ENCODE results near the gene BANP. TPM values are rescaled to one million over a fixed set of nuclear protein-coding genes. Genes with fewer than 3 reads are reported as not detected.

Gene BANP
- total and polyA plus RNA-seq, 2 donors (not counting 3 experiments of a cell fraction or from before 2014, with no cell fraction given), result 22.4 to 33.8 TPM

DNA sequence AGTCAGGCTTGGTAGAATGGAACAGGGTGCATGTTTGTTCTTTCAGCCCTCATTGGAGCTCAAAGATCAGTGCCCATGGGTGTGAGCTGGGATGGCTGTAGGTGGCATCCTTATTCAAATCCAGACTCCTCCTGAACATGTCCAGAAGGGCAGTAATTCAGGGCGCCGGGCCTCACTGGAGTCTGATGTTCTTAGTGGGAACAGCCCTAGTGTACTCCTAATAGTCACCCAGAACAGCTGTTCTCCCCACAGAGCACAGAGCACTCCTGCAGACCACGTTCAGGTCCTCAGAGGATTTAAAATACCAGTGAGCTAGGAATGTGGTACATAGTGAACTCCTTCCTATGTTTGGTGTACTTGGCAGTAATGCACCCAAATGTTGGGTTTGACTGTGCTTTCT, 96.2 kb downstream of the BANP start:
- no peak for DNase-seq (ENCODE audit: low read depth, low spot score)
- intact Hi-C loops (cut with micrococcal nuclease), result no loop called here
- Histone ChIP-seq H3K27ac (ENCODE audit: insufficient read depth, low read depth, low read length) (no peak overlapping the region), H4K20me1 (replicated peaks; ENCODE audit: control insufficient read depth, extremely low read depth, insufficient read depth, low read length) (no peaks in the 10 kb centered on the region), H2AFZ (ENCODE audit: low read depth, low read length) (no peak overlapping the region), H3K79me2 (ENCODE audit: control insufficient read depth, insufficient read depth, low read length) (no peaks in the 10 kb centered on the region), H3K9me1 (replicated peaks; ENCODE audit: control insufficient read depth, extremely low read depth, insufficient read depth, low read length) (no peaks in the 10 kb centered on the region), H3K9me3 (replicated peaks; ENCODE audit: control insufficient read depth, insufficient read depth, low read length) (no peaks in the 10 kb centered on the region), H3K36me3 (ENCODE audit: control insufficient read depth in 2 of 2, extremely low read depth in 1 of 2, insufficient read depth in 2 of 2, low read length in 2 of 2) (peaks cover 0 to 5% of the 10 kb centered on the region in 2 experiments), H3K4me2 (ENCODE audit: insufficient read depth, low read length) (no peak overlapping the region), H3K4me1 (ENCODE audit: control insufficient read depth, extremely low read depth, insufficient read depth, low read length) (no peaks in the 10 kb centered on the region), H3K9ac (replicated peaks; ENCODE audit: extremely low read depth, insufficient read depth, low read length) (no peak overlapping the region), H3K4me3 (replicated peaks in 1 of 3; ENCODE audit: insufficient read depth in 1 of 3, low read depth in 1 of 3, low read length in 3 of 3) (no peak overlapping the region), H3K27me3 (ENCODE audit: control insufficient read depth in 2 of 2, insufficient read depth in 2 of 2, low read length in 2 of 2) (no peaks in the 10 kb centered on the region)
- no peak for TF ChIP-seq POLR2A (IDR thresholded peaks at IDR 0.05; ENCODE audit: low read depth, low read length)
- TF ChIP-seq FOS (IDR thresholded peaks at IDR 0.05; ENCODE audit: borderline replicate concordance, insufficient read depth, low read length), result no peak
- TF ChIP-seq, protein P1, sequence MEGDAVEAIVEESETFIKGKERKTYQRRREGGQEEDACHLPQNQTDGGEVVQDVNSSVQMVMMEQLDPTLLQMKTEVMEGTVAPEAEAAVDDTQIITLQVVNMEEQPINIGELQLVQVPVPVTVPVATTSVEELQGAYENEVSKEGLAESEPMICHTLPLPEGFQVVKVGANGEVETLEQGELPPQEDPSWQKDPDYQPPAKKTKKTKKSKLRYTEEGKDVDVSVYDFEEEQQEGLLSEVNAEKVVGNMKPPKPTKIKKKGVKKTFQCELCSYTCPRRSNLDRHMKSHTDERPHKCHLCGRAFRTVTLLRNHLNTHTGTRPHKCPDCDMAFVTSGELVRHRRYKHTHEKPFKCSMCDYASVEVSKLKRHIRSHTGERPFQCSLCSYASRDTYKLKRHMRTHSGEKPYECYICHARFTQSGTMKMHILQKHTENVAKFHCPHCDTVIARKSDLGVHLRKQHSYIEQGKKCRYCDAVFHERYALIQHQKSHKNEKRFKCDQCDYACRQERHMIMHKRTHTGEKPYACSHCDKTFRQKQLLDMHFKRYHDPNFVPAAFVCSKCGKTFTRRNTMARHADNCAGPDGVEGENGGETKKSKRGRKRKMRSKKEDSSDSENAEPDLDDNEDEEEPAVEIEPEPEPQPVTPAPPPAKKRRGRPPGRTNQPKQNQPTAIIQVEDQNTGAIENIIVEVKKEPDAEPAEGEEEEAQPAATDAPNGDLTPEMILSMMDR (IDR thresholded peaks at IDR 0.05; ENCODE audit: extremely low read depth in 1 of 2, insufficient read depth in 1 of 2, low read depth in 1 of 2, low read length in 2 of 2), result no peak
- TF ChIP-seq GATA2 (IDR thresholded peaks at IDR 0.05; ENCODE audit: insufficient read depth, insufficient read length, low read depth, low read length), result no peak
- no peak for TF ChIP-seq POLR2AphosphoS5 (IDR thresholded peaks at IDR 0.05; ENCODE audit: insufficient read depth, low read depth, low read length)
- TF ChIP-seq, protein P2, sequence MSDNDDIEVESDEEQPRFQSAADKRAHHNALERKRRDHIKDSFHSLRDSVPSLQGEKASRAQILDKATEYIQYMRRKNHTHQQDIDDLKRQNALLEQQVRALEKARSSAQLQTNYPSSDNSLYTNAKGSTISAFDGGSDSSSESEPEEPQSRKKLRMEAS (IDR thresholded peaks at IDR 0.05; ENCODE audit: insufficient read depth, insufficient read length), result no peak
- TF ChIP-seq MYC (IDR thresholded peaks at IDR 0.05; ENCODE audit: low read depth, low read length), result no peak
- TF ChIP-seq EZH2 (IDR thresholded peaks at IDR 0.05; ENCODE audit: borderline replicate concordance, low read depth, low read length, severe bottlenecking), result no peak
- no peak for TF ChIP-seq JUN (IDR thresholded peaks at IDR 0.05; ENCODE audit: borderline replicate concordance, insufficient read depth, insufficient read length, low read depth)
- no TSS peak for BruUV-seq (replicated peaks)
- POLR2A ChIA-PET, result no interaction called here
- dilution Hi-C loops (cut with MboI; ENCODE audit: extremely low pct_ligation_motif_present, low sequenced_read_pairs), result no loop called here
- CTCF ChIA-PET, result no interaction called here
- no peak for FAIRE-seq

Data from endothelial cell of umbilical vein (primary cell).